Stimulated activated CD8-positive, alpha-beta memory T cell treated with anti-CD3 and anti-CD28 coated beads, Interleukin-12 subunit alpha, Interleukin-12 subunit beta, amount 100 ng/mL, for 1 hour (primary cell): Measurements from ENCODE around the gene MAP2.

Experiments used
- DNase-seq: peaks from one replicate; pipeline ENCODE4 v3.0.0-alpha.2; 2020; ENCODE audit warnings: low read depth

The MAP2 gene

DNA sequence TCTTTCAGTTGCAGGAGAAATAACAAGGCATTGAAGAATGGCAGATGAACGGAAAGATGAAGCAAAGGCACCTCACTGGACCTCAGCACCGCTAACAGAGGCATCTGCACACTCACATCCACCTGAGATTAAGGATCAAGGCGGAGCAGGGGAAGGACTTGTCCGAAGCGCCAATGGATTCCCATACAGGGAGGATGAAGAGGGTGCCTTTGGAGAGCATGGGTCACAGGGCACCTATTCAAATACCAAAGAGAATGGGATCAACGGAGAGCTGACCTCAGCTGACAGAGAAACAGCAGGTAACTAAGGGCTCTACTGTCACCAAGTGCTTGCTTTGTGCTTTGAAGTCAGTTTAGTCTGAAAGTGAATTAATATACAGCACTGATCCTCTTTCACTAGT lies 229.3 kb downstream of the MAP2 start:
- no peak for DNase-seq

DNA sequence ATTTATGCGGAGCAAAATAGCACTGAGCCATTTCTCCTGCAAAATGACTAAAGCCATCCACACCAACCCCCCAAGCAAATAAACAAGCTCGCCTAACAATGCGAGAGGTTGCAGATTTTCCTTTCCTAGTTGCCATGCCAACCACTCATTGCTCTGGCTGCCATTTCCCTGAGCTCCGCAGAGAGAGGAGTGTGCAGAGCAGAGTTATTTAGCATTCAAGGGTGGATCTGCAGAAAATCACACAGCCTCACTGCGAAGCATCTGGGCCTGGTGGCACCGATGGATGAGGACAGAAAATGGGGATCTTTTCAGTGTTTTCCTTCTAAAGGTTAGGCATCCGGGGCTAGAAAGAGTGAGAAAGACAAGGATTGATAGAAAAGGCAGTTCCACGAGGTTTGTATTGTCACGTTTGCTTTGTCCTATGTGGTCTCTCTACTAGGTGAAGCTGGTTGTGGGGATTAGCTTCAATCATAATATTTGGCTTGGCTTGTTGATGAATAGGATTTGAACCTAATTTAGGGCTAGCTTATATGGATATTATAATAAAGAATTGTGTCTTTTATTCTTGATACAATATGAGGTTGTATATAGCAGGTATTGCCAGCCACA lies 237.5 kb downstream of the MAP2 start:
- no peak for DNase-seq

DNA sequence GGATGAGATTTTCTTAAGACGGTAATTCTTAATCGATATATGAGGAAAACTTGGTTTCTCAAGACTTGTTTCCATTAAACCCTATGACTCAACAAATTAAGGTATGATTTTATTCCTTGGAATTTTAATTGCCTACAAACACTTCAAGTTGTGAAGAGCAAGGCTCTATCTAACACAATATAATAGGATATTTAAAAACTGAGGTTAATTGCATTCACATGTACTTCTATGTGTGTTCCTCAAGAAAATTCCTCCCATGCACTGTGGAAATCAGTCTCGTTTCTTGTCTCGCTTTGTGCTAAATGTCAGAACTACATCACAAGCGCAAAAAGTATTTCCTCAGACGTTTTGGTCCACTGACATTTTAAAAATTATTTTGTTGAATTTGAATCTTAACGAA lies 238.2 kb downstream of the MAP2 start:
- DNase-seq, result no peak

DNA sequence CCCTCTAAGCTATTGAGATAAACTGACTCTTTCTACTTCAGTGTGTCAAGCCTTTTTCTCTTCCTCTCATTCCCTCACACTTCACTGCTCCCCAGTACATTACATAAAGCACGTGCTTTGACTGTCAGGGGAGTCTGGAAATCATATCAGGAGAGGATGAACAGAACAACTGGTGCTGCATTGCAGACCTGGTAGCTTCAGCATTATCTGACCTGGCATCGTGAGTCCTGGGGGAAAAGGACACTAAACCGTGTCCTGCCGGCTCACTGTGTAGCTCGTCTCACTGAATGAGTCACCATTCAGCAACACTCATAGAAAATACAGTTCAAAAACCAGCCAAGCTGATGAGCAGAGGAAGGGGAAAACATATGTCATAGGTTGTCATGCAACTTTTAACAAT lies 239.3 kb downstream of the MAP2 start:
- no peak for DNase-seq

DNA sequence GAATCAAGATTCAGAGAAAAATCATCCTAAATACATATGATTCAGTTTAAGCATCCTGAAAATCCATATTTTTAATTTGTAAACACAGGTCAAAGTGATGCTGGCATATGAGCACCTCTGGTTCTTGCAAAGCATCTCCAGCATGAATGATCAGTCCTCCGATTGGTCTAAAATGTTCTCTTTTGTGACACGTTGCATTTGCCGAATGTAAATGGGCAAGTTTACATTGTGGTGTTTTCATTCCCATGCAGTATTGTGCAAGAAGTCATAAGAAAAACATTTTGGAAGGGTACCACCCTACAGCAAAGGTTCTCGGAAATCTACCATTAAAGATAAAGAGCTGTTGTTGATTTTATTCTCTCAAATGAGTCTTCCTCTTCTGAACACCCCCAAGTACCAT lies 239.8 kb downstream of the MAP2 start:
- no peak for DNase-seq

DNA sequence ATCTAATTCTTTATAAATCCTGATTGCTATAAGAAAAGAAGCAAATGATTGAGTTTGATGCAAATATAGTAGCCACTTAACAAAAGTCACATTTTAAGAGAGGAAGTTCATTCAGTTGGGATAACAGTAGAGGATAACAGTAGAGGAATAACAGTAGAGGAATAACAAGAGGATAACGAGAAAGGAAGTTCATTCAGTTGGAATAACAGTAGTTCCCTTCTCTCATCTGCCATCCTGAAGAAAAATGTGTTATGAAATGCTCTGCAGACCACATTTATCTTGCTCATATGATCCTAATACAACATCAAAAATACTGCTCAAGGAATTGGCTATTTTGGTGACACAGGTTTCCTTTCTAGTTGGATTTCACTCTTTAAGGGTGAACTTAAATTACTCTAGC lies 242.4 kb downstream of the MAP2 start:
- no peak for DNase-seq

DNA sequence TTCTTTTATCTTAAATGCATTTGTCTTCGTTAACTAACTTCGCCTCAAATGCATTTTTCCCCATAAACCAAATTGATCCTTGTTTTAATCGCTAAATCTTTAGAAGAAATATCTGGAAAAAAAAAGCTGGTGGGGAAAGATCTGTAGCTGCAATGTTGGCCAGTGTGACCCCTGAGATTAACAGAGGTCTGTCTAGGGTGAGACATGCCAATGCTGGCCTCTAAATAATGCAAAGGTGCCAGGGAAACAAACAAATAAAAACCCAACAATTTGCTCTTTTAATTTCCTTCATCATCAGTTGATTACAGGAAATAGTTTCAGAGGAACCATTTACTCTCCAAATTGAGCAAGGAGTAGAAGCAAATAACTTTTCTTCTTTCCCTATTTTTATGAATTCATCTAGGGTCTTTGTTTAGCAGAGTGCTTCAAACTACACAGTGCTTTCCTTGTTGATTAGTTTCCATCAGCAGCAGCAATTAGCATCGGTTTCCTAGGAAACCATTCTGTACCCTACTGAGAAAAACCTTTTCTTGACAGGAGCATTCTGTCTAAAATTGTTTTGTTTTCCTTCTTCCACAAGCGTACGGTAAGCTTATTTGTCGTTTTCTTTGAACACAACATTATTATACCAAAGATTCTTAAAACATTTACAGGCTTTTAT lies 247.3 kb downstream of the MAP2 start:
- no peak for DNase-seq

DNA sequence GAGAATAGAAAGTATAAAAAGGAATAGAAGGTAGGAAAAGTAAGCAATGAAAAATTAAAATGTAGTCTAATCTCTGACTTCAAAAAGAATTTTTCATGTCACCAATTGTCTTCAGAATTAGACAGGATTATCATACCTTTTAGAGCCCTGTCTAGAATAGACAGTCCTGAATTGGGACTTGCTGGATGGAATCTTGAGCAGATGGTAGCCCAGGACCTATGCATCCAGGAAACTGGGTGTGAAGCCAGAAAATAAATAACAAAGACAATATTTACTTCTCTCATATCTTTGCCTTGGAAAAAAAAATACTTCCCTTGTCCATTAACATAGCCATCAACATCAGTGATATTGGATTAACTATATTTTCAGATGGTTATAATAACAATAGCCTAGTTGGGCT lies 250.0 kb downstream of the MAP2 start:
- DNase-seq, result no peak

DNA sequence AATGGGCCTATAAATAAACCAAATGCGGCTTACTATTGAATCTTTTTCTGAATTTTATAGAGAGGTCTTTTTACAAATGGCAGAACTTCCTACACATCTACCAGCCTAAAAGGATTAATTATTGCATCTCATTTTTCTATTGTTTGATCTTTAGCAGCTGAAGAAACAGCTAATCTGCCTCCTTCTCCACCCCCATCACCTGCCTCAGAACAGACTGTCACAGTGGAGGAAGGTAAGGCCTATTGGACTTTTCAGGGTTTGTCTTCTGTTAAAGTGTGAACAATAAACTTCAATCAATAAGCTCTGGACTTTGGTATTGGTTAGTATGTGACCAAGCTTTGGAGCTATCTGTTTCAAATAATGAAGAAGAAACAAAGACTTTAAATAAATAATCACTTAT lies 256.7 kb downstream of the MAP2 start:
- no peak for DNase-seq

DNA sequence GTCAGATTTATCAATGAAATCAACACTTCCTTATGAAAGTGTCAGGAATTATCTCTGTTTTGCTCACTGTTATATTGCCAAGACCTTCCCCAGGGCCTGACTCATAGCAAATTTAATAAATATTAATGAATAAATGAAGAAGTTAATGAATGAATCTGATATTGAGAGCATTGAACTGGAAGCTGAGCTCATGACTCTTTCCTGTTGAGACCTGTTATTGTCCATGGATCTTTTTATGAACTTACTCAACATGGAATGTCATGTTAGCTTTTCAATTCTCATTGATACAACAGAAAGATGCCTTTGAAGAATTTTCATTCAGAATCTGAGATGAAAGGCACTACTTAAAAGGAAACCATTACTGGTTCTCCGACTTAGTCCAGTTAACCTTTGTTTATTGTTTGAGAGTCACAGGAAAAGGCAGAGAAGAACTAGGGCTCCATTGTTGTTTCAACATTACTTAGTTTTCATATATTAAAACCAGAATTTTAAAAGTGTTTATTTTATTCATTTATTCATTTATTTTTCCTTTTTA lies 257.4 kb downstream of the MAP2 start:
- DNase-seq, result no peak

DNA sequence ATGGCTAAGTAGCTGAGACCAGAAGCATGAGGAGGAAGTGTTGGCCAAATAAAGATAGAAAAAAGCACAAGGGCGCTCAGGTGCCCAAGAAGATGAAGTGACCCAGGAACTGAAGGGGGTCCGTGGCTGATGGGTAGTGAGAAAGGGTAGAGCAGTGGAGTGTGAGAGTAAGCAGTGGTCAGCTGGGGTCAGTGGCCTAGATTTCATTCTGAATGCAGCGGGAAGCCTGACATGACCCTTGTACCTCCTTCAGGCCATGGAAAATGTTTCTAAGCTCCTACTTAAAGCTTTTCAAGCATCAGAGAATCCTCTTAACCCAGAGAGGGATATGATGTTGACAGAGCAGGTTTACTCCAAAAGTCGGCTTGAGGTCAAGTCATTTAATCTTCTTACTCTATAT lies 258.8 kb downstream of the MAP2 start:
- DNase-seq, result no peak

DNA sequence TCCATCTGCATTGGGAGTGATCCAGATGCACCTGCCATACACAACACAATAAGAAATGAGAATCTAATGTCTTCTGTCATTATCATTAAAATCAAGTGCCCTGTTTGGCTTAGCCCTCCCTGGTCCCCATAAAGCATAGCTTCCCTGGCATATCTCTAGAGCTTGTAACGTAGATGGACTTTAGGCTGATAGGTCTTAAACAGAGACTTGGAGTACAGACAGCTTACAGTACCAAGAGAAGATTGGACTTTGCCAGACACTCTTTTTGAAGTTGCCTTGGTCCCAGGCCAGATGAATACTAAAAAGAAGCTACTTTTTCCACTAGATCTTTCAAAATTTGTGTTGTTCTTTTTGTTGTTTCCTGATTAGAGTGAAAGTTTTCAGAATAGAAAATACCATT lies 261.5 kb downstream of the MAP2 start:
- DNase-seq, result no peak

DNA sequence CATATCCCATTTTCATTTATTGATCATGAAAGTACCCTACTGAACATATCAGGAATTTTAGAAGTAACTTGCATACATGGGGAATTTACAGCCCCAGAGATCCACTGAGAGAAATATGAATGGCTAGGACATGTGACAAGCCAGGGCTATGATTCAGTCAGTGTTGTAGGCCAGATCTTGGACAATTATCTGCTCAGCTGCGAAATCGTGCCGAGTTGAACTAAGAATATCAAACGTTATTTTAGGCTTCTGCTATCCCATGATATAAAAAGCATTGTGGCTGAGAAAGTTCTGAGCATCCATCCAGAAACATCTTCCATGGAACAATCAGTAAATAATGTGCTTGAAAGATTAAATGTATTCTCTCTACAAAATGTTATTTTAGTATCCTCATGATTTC lies 262.1 kb downstream of the MAP2 start:
- DNase-seq, result no peak

DNA sequence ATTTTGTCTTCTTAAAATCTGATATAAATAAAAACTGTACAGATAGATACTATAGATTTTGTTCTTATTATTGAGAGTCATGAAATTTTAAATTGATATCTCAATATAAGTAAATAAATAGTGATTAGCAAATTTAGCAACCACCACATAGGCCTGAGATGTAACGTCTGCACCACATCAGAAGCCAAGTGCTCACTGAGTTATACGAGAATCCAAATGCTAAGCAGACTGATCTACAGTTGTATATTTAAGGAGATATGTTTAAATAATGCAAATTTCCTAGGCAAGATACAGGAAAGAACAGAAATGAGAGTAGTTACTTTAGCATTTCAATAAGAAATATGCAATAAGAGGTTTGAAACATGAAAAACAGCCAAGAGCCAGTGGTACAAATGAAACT lies 262.6 kb downstream of the MAP2 start:
- DNase-seq, result no peak

DNA sequence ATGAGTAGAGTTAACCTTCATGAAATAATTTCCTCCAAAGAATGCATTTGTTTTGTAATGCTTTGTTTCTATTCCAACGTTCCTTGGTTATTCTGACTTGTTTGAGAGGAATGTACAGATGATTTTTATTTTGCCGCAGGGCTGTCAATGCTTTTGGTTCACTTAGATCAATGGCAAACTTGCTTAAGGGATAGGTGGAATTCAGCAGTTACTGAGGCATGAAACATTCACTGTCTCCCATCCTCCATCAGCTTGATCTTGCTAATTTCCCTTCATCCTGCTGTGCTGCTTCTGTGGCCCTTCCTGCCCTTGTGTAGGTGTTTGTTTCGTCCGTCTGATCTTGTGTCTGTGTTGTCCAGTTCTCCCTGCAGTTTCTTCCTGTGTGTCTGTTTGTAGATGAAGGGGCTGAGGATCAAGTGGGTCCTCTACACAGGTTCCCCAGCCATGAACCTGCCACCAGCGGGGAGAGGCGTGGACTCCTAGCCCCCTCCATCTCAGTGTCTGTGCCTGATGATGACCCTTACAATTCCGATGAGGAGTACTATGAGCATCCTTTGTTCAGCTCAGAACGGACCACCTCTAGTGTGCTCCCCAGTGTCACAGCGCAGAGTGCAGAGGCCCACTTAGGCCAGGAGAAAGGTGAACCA lies 263.6 kb downstream of the MAP2 start:
- DNase-seq, result no peak

DNA sequence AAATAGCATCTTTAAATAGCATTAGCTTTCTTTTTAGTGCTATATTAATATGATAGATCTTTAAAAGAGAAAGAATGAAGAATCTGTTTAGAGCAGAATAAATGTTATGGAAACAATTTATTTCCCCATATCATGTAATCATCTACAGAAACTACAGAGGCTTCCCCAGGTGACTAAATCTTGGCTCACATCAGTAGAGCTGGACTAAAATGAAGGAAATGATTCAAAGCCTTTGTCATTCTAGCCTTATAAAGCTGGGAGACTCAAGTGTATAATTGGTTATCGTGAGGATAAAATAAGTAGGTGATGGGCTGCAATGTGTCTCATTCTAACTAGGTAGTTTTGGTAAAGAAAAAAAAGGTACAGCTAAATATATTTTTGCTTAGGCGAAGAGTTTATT lies 264.5 kb downstream of the MAP2 start:
- DNase-seq, result no peak

DNA sequence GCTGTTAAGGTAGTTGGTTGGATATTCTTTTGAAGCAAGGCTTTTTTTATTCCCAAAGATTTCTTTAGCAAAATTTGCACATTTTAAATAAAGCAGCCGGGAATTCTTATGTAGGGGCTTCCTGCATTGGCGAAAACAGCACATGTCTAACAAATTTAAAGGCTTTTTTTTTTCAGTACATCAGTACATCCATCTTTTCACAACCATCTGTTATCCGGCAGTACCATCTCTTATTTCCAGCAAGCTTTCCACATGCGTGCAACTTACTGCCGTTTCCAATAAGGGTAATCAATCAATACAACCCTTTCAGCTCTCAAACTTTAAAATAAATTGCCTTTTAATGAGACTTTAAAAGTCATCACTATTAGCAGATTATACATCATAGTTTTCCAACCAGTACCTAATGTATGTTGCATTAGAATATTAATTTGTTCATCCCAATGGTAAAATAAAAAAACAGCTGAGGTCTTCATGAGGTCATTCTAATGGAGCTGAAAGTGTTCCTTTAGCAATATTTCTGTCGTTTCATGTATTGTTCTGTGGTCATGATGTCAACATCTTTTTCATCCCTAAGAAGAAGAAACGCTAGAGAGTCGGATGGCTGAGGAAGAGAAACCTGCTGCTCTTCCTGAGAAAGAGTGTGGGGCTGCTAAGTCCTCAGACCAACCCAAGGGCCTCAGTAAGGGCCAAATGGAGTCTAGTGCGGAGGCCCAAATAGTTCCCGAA lies 266.3 kb downstream of the MAP2 start:
- no peak for DNase-seq

DNA sequence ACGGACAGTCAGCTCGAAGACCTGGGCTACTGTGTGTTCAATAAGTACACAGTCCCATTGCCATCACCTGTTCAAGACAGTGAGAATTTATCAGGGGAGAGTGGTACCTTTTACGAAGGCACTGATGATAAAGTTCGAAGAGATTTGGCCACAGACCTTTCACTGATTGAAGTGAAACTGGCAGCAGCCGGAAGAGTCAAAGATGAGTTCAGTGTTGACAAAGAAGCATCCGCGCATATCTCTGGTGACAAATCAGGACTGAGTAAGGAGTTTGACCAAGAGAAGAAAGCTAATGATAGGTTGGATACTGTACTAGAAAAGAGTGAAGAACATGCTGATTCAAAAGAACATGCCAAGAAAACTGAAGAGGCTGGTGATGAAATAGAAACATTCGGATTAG lies 270.9 kb downstream of the MAP2 start:
- DNase-seq, result no peak

DNA sequence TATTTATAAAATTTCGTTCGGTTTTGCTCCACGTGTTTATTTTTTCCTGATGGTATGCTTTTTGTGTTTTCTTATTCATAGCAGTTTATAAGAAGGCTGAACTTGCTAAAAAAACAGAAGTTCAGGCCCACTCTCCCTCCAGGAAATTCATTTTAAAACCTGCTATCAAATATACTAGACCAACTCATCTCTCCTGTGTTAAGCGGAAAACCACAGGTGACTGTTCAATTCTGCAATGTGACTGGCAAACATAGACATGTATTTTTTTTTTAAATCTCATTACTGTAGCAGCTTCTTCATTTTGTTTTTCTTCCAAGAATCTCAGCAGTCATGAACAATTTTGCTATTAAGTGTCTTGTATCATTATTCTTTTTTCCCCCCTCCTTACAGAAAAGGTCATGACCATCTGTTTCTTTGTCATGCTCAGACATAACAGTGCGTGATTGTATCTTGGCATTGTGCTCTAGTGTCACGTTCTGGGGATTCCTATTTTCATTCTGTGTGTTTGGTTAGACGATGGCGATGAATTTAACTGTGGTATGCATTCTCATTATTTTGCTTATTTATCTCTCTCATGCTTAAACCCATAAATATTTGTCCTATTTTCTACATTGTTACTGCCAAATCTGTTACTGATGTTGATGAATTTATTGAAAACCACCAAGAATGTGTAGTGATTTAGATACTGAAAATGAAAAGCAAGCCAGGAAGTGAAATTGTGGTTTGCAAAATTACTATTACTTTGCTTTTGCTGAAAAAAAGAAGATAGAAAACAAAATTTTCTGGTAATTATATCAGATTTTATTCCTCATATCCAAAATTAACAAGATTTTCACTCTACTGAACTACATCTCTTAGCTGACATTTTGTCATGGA lies 273.2 kb downstream of the MAP2 start:
- no peak for DNase-seq

DNA sequence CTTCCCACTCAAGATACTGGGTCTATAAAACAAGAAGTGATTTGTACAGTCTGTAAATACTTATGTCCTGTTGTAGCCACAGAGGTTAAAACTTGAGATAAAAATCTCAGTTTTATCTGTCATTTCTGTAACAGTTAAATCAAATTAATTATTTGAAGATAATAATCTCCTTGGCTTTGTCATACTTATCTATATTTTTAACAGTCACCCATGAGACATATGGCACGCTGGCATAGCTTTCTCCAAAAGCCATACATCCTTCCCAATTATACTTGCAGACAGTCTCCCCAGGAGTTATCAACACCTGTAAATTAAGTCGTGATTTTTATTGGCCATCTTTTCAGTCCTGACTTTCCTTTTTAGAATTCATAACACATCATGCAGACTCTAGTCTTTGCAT lies 278.9 kb downstream of the MAP2 start:
- DNase-seq, result no peak

DNA sequence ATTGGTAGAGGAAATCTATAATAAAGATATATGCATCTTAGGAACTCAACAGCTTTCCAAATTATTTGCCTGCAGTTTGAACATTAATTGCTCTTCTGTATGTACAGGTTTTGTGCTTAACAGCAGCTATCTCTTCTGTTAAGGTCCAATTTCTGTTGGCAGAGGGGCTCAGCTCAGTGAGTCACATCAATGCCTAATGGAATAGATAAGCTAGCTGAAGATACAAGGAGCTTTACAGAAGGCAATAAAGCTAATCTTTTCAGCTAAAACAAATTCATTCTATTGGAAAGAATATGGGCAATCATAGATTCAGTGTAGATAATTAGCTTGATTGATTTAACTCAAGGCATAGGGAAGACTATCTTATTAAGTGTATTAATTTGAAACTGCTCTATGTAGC lies 289.4 kb downstream of the MAP2 start:
- no peak for DNase-seq

DNA sequence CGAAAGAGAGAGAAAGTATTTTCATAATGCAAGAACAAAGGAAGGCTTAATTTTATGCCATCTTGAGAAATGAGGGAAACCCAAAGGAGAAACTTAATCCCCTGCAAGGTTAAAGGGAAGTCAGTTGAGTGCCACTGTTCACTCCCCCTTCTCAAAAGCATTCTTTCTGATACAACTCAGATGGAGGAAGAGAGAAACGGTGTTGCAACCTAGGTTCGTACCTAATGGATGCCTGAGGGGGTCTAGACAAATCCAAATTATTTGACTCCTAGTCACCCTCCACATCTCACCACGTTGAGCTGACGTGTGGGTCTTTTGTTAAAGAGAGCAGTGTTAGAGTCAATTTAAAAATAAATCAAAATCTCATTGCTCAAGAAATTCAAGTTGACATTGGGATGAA lies 295.2 kb downstream of the MAP2 start:
- no peak for DNase-seq
